ENCODE measurements around the gene CD248.
"Not testable (repeated sequence)": the region's sequence is repeated elsewhere in the genome, so short reads cannot be mapped to it uniquely, and the experiment has no call there.

Gene CD248

DNA sequence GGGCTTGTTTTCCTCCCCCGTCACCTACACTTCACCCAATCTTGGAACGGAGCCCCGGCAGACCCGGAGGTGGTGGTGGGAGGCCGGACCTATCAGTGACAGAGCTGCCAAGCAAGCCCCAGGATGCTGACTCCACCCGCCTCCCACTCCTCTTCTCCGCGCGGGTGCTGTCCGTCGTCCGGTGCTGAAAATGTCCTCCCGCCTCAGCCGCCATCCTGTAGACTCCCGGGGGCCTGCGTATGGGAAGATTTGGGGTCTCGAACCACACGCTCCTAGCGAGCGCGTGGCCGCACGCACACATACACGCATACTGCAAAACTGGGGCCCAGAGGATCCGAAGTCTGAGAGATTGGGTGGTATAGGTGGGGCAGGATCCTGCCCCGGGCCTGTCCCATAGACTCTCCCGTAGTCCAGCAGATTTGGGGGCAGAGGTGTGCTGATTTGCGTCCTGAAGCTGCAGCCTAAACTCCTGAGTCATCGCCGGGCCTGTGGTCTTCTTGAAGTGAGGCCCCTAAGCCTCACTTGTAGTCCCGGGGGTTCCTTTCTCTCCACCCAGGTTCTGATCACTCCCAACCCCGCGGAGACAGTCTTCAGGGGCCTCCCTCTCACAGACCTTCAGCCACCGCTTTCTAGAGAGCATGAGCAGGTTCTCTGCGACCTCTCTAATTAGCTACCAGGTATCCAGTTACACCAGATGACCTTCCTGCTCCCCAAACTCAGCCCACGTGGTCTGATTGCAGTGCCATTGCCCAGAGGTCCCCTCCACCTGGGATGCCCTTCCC is 27.1 kb downstream of the CD248 start:
- DNase-seq (ENCODE audit: low spot score), result peak; percentile 67

DNA sequence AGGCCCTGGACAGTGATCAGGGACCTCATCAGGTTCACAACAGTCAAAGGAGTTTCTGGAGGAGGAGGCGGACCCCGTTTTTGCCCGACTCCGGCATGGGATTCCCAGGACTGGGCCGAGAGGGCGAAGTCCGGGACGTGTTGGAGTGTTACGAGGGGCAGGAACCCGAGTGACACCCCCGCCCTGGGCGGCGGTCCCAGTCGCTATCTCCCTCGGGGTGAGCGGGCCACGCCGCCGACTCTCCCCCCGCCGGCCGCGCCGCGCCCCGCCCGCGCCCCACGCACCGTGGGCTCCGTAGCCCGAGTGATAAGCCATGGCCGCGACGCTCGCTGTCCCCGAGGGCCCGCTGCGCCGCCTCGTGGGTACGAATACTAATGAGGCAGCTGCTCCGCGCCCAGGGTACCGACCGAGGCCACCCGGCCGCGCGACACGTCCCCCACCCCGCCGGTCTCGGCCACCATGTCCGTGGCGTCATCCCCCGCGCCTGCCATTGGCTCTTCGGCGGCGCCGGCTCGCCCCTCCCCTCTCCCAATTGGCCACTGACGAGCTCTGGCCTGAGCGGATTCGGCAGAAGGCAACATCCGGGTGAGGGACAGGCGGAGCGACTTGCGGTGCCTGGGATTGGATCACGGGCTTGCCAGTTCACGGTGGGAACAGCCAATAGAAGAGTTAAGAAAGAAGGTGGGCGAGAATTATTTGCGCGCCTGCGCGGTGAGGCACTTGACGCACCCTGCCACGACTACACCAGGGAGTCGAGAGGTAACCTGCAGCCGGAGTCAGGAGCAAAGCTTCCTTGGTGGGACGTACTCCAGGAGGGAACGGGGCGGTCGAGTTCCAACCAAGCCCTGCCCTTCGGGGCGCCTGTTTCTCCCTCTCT is 27.9 kb downstream of the CD248 start, which contains the start of gene YIF1A:
Gene YIF1A (minus strand): TSS at position 473 of the 877 bp plus-strand sequence. CDS start 158 bp downstream, at position 315.
- peak; percentile 100 for DNase-seq (ENCODE audit: low spot score)

DNA sequence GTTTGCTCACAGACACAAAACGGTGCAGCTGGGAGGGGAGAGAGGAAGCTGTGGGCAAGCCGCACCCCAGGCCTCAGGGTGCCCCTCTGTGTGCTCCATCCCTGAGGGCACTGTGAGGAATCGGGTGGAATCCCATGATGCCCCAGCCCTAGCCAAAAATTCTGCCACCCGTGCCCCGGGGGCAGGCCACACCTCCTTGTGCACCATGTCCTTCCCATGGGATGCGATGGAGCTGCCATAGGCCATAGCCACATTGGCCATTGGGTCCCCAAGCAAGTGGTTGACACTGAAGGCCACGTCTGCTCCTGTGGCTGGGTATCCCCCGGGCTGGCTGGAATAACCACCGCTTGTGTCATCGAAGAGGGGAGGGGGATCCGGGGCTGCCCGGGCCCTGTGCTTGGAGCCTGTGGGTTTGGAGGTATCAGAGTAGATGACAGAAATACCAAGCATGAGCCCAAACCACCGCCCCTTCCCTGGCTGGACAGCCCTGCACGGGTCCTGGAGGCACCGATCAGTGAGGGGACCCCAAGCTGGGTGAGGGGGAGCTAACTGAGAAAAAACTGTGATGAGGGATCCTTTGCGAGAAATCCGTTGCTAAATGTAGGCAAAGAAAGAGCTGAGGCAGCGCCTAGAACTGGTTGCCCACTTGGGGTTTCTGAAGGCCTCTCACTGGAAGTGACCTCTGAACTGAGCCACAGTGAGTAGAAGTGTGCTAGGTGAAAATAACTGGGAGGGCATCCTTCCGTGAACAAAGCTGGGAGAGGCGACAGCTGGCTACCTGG is 28.8 kb downstream of the CD248 start:
- no peak for DNase-seq (ENCODE audit: low spot score)

DNA sequence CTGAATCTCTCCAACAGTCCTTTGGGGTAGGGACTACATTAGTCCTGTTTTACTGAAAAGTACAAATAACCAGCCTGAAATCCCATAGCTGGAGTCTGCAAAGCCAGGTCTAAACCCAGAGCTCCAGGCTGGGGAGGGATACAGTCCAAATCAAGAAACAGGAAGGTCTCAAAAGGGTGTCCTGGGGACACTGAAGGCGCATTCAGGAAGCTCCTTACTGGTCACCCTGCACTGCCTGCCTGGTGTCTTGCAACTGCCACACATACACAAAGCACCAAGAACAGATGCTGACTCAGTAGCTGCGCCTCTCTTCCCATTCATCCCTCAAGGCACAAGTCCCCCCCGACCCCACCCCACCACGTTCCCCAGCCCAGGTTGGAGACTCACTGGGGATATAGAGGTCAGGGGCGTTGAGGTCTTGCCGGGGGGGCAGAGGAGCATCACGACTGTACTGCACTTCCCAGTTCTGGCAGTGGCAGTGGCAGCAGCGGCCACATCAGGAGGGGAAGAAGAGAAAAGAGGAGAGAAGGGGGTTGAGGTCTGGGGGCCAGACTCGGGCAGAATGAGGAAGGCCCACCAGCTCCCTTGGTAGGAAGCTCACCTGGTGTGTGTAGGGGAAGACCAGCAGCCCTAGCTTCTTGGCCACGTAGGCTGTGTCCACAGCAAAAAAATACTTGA is 29.5 kb downstream of the CD248 start:
- DNase-seq (ENCODE audit: low spot score), result no peak

DNA sequence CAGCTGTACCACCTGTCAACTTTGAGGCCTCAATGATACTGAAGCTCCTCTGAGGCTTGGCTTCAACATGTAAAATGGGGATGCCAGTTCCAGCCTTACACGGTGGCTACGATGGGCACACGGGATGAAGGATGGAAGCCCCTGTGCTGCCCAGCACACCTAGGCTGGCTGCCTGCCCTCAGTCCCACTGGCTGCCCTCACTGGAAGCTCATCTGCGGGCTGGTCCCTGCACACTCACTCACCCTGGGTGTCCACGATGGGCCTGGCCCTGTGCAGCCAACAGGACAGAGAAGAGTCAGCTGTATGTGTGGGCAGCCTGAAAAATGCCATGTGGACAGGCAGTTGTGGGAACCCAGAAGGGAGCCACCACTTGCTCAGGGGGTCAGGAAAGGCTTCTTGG is 30.1 kb downstream of the CD248 start:
- no peak for DNase-seq (ENCODE audit: low spot score)

DNA sequence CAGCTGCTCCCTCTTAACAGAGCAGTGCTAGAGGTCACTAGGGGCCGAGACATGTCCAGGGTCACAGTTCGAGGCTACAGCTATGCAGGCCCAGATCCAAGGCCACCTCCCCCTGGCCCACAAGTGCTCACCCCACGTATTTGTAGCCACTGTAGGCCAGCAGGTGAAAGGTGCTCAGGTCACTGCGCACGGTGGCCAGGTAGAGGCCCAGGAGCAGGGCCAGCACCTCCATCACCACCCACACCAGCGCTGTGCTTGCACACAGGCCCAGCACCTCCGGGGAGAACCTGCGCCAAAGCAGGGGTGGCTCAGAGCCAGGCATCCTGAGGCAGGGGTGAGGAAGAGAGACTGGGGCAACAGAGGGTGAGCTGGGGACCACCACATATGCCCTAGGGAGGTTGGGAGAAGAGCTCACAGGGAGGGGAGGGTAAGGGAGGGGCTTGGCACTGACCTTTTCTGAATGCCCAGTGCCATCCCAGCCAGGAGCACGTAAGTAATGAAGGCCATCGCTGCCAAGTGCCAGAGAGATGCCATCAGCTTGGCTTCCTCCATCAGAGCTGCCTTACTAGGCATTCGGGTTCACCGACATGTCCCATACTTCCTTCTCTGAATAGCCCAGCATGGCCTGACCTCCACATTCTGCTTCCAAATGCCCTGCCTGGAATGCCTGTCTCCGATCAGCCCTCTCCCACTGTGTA is 31.4 kb downstream of the CD248 start:
- DNase-seq (ENCODE audit: low spot score), result no peak

DNA sequence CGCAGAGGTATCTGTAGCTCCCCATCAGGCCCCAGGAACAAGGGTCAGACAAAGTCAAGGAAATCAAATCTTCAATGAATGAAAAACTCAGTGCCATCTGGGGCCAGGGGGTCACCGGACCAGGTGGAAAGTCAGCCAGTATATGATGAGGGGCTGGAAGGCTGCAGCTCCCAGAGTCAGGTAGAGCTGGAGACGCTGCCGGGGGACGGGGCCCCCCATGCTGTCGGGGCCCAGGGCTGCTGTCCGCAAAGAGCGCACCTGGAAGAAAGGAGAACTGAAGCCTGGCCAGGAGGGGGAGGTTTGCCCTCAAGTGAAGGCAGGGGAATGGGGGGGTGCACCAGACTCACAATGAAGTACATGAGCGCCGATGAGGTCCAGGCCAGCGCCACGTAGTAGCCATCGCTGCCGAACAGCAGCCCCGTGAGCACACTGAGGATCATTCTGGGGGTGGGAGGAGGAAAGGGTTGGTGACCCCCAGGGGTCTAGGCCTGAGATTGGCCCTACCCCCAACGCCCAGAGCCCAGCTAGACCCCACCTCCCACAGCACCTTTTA is 32.2 kb downstream of the CD248 start:
- no peak for DNase-seq (ENCODE audit: low spot score)

DNA sequence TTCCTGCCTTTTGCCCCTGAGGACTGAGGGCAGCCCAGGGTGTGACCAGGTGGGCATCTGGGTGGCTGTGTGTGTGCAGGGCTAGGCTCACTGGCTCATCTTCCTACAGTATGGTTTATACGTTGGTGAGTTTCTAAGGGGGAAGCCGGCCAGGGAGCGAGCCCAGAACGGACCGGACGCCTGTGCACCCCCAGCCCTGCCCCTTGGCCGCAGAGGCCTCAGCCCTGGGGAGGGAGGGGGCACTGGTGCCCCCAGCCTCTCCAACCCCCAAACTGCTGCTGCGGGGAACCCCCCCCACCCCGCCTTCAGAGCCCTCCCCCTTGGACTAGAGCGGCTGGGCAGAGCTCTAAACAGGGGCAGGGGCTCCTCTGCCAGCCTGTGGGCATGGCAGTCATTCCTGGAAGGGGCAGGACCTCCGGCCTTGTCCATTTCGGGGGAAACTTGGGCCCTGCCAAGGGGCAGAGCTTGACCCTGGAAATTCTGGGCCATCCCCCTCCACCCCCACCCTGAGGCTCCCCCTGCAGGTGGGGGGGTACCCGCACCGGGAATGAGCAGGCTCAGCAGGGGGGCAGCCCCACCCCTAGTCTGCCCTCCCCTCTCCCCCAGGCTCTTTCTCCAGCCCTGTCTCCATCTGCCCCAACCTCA is 33.3 kb downstream of the CD248 start:
- DNase-seq (ENCODE audit: low spot score), result no peak

DNA sequence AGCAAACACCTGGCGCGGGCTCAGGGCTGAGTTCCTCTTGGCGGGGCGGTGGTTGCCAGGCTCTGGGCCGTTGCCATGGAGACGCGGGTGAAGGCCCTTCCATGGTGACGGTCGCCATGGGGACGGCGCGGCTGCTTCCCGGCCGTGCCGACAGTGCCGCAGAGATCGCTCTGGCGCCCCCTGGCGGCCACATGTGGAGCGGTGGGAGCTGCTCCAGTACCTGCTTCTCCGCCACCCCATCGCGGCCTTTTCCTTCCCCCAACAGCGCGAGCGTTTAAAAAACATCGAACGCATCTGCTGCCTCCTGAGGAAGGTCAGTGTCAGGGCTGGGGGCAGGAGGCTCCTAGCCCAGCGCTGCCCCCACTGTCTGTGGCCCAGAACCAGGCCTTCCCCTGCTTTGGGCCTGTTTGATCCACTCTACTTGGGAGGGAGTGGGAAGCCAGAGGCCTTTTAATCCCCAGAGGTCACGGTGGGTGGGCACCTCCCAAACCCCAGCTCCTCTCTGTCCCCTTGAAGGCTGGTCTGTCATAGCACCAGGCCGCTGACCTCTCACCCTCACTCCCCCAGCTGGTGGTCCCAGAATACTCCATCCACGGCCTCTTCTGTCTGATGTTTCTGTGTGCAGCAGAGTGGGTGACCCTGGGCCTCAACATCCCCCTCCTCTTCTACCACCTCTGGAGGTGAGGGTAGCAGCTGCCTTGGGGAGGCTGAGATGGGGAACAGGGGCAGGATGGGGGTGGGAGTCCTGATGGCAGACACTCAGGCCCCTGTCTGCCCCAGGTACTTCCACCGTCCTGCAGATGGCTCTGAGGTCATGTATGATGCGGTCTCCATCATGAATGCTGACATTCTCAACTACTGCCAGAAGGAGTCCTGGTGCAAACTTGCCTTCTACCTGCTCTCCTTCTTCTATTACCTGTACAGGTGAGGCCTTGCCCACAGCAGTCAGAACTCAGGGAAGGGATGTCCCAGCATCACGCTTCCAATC is 34.1 kb downstream of the CD248 start:
- DNase-seq (ENCODE audit: low spot score), result peak; percentile 100

DNA sequence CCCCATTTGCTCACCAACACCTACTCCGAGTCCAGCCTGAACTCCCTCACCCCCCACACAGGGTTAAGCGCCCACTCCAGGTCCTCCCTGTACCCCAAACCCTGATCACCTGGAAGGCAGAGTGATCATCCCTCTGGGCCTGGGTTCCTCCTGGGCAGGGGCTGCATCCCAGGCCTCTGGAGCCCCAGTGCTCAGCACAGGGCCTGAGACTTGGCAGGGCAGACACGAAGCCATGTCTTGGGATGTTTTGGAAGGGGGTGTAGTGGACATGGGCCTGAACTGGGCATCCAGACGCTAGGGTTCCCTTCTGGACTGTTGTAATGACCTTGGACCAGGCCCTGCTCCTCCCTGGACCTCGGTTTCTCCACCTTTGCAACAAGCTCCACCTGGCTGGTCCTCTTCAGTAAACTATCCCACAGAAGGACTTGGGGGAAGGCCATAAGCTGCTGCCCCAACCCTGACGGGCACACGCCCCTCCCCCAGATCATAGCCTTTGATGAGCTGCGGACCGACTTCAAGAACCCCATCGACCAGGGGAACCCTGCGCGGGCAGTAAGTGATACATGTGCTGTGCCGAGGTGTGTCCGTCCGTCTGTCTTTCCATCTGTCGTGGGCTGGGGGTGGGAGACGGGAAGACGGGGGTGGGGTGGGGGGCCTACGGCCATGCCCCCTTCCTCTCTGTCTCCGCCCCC is 34.9 kb downstream of the CD248 start:
- no peak for DNase-seq (ENCODE audit: low spot score)

DNA sequence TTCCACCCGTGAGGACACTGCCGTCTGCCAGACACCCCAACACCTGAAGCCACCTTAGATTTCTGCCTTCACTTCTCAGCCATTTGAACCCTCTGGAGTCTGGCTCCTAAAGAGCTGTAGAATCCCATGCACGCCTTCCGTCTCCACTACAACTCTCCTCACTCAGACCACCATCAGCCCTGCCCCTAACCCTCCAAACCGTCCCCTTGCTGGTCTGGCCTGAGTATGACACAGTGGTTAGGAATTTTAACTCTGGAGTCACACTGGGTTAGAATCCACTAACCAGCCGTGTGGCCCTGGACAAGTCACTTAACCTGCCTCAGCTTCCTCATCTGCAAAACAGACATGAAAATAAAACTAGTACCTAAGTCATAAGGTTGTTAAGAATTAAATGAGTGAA is 35.8 kb downstream of the CD248 start:
- no peak for DNase-seq (ENCODE audit: low spot score)

DNA sequence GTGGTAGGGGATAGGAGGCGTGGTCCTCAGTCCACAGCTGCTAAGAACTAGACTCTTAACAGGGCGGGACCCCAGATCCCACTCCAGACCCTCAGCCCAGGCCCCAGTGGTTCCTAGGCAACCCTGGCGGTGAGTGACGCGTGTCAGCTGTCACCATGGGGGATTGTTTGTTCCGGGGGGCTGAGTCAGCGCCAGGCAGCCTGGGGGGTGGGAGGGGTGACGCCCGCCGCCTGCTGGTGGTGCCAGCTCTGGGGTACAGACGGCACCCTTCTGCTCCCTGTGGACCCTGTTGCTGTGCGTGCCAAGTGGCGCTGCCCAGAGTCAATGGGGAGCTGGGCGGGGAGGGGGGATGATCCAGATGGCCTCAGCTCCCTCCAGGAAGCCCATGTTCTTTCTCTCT is 36.4 kb downstream of the CD248 start:
- peak; percentile 39 for DNase-seq (ENCODE audit: low spot score)

DNA sequence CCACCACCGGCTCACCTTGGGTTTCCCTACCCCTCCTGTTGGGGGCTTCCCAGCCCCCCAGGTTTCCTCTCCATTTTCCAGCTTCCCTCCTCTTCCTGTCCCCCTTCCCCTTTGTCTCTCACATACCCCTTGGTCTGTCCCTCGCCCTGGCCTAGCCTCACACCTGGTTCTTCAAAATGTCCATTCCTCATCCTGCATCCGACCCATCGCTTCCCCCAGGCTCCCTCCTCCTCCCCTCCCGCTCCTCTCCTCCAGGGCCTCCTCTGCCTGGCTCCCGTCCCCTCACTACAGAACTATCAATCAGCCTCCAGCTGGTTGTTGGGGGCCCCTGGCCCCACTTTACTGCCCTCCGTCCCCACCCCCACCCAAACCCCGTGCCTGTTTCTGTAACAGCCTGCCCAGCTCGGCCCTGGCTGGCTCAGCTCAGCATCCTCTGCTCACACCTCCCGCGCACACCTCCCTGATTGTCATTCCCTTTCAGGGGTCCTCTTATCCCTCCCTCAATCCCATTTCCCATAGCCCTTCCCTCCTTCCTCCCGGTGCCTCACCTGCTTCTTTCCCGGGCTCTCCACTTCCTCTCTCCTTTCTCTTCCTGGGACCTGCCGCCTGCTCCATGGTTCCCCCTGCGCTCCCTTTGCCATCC is 37.6 kb downstream of the CD248 start:
- no peak for DNase-seq (ENCODE audit: low spot score)

DNA sequence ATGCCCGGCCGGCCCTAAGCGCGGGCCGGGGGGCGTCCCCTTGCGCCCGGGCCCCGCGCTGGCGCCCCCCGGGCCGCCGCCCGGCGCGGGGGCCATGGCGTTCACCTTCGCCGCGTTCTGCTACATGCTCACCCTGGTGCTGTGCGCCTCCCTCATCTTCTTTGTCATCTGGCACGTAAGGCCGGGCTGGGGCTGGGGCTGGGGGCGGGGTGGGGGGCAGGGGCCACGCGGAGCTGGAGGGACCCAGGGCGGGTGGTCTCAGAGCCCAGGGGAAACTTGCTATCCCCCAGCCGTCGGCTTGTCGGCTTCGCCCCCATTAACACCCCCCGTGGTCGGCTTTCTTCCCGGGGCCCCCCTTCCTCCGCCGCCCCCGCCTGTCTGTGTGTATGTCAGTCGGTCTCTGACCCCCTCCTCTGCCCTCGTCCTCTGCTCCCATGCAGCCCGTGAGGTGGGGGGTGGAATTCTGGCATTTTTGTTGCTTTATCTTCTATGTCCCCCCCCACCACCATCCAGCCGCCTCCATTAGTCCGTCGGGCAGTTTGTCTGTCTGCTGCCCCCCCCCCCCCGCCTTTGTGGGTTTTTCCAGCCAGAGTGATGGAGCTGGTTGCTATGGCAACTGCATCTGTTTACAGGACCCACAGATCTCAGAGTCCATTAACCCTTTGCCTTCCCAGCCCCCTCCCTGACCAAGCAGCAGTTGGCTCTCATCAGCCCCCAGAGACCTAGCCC is 38.3 kb downstream of the CD248 start:
- no peak for DNase-seq (ENCODE audit: low spot score)

DNA sequence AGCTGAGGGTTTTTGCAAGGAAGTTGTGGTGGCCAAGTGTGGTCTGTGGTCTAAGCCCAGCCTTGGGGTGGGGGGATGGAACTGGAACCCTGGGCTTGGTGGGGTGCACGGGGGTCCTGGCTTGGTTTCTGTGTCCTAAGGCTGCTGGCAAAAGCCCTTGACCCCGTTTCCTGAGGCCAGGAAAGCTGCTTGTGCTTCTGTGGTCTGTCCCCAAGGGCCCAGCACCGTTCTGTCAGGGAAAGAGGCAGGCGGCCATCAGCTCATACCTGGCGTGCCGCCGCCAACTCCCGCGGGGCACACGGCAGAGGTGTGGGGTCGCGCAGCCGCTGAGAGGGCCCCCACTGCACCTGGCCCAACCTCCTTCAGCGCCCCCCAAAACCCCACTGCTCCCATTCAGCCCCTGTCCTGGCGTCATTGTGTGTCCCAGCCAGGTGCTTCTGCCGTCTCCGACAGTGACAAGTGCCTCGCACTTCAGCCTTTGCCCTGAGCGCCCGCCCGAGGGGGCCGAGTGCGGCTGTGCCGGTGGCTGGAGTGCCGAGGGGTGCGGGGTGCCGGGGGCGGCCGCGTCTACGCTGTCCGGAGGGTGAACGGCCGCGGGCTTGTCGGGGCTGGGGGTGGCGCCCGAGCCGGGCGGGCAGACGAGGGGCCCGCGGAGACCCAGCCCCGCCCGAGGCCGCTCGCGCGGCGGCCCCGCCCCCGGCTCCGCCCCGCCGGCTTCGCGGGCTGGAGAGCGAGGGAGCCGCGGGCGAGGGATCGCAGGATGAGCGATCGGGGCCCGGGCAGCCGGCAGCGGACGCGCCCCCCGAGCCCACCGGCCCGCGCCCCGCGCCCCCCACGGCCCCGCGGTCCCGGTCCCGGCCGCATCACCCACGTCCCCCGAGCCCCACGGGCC is 39.1 kb downstream of the CD248 start, which contains the start of gene CNIH2:
Gene CNIH2 (plus strand): TSS at position 705 of the 892 bp plus-strand sequence. CDS start 282 bp downstream, outside the sequence.
- no peak for DNase-seq (ENCODE audit: low spot score)

DNA sequence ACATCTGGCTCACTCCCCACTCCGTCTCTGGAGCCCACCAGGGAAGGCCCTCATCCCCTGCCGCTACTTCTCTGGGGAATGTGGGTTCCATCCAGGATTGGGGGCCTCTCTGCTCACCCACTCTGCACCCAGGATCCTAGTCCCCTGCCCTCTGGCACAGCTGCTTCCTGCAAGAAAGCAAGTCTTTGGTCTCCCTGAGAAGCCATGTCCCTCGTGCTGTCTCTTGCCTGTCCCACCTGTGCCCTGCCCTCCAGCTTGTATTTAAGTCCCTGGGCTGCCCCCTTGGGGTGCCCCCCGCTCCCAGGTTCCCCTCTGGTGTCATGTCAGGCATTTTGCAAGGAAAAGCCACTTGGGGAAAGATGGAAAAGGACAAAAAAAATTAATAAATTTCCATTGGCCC is 39.8 kb downstream of the CD248 start:
- not testable (repeated sequence) for DNase-seq (ENCODE audit: low spot score)
